ENCODE results near the gene CC2D1B.

GRCh38 chr1:52414942-52415341 is 48.9 kb upstream of the CC2D1B start:
- TF ChIP-seq CTCF (IDR thresholded peaks at IDR 0.05; ENCODE audit: low read depth, low read length) (no peak), MAX (IDR thresholded peaks at IDR 0.05; ENCODE audit: low read depth, low read length) (no peak), POLR2A (IDR thresholded peaks at IDR 0.05; ENCODE audit: extremely low read depth, insufficient read length) (no peak), MYC (IDR thresholded peaks at IDR 0.05; ENCODE audit: low read depth, low read length) (no peak)

All from NB4 (cell line).